Measurements from ENCODE around the gene LCE5A. TPM values are rescaled to one million over a fixed set of nuclear protein-coding genes. Genes with fewer than 3 reads are reported as not detected.
A peak's percentile ranks its signal among the peaks of the same experiment; 100 is the strongest.
"Not testable (repeated sequence)": the region's sequence is repeated elsewhere in the genome, so short reads cannot be mapped to it uniquely, and the experiment has no call there.

LCE5A gene
- total and polyA plus RNA-seq, 2 experiments from 2014 or later, result not detected

DNA sequence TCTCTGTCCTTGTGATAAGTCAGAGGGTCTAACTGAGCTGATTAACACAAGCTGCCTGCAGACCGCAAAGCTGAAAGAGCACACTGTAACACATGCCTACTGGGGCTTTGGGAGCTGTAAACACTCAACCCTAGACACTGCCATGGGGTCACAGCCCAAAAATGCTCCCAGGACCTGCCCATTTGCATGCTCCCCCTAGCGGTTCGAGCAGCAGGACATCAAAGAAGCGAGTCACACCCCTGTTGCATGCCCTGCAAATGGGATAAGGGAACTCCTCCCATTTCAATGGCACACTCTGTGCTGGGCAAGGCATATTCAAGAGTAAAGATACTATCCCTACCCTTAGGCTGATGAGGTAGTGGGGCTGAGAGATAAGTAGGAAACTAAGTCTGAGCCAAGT, 33.2 kb downstream of the LCE5A start:
- no peaks in the 10 kb centered on the region for H3K9me3 ChIP-seq (ENCODE audit: low read depth)
- TF ChIP-seq EZH2phosphoT487 (IDR thresholded peaks at IDR 0.05; ENCODE audit: insufficient read depth, low read depth), result no peak
- no peak for TF ChIP-seq EZH2 (IDR thresholded peaks at IDR 0.05; ENCODE audit: insufficient read depth, poor library complexity, severe bottlenecking)
- no peaks in the 10 kb centered on the region for H3K9me2 ChIP-seq (ENCODE audit: insufficient read depth)
- no peak overlapping the region for H3K4me2 ChIP-seq (ENCODE audit: unreplicated experiment)
- H3K4me1 ChIP-seq (ENCODE audit: insufficient read depth), result no peaks in the 10 kb centered on the region
- peak; percentile 39 for DNase-seq
- no peaks in the 10 kb centered on the region for H3K79me2 ChIP-seq (ENCODE audit: insufficient read depth)
- WGBS, 2 experiments (ENCODE audit: low coverage in 1 of 2, low lambda C conversion rate in 2 of 2, missing lambda C conversion rate in 2 of 2), result 23% methylated on average over 4 of the region's 4 CpGs
- H3K27me3 ChIP-seq (replicated peaks; ENCODE audit: insufficient read depth), result peaks cover 7% of the 10 kb centered on the region; the same call in 1 of the 2 replicates
- H4K20me1 ChIP-seq (ENCODE audit: insufficient read depth), result no peaks in the 10 kb centered on the region
- no peak overlapping the region for H3K9ac ChIP-seq
- H3K36me3 ChIP-seq (ENCODE audit: low read depth), result no peaks in the 10 kb centered on the region
- no peak overlapping the region for H2AFZ ChIP-seq
- H3K4me3 ChIP-seq, result no peak overlapping the region
- in situ Hi-C loops (cut with MboI), result no loop called here
- H3F3A ChIP-seq (ENCODE audit: insufficient read depth), result no peaks in the 10 kb centered on the region
- H3K27ac ChIP-seq, result no peak overlapping the region

DNA sequence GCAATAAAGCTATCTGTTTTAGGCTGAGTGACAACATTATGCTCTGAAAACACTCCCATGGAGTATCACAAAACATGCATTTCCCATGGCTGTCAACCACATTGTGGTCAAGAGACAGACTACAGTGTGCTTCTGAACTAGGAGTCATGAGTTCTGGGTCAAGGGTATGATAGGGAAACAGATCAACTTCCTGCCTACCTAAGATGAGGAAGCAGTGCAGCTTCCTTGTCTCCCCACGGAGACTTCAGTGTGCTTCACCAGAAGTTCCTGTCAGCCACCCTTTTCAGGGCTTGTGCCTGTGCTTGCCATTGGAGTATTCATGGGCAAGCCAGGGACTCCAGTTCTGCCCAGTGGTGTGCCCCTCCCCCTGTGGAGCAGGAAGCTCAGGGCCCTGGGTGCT, 36.1 kb downstream of the LCE5A start:
- no peaks in the 10 kb centered on the region for H3K9me3 ChIP-seq (ENCODE audit: low read depth)
- H3F3A ChIP-seq (ENCODE audit: insufficient read depth), result no peaks in the 10 kb centered on the region
- no peak overlapping the region for H3K9ac ChIP-seq
- no peaks in the 10 kb centered on the region for H3K36me3 ChIP-seq (ENCODE audit: low read depth)
- TF ChIP-seq EZH2phosphoT487 (IDR thresholded peaks at IDR 0.05; ENCODE audit: insufficient read depth, low read depth) (no peak), EZH2 (IDR thresholded peaks at IDR 0.05; ENCODE audit: insufficient read depth, poor library complexity, severe bottlenecking) (no peak)
- H3K27me3 ChIP-seq (replicated peaks; ENCODE audit: insufficient read depth), result 0 out of 2 replicates have a peak, but pooled peaks cover 5% of the 10 kb centered on the region
- H4K20me1 ChIP-seq (ENCODE audit: insufficient read depth), result no peaks in the 10 kb centered on the region
- no peak overlapping the region for H3K4me3 ChIP-seq
- no peak overlapping the region for H3K27ac ChIP-seq
- H3K4me2 ChIP-seq (ENCODE audit: unreplicated experiment), result no peak overlapping the region
- DNase-seq, result no peak
- 0 to 10% methylated on average over 1 of the region's 1 CpG for WGBS, 2 experiments (ENCODE audit: low coverage in 1 of 2, low lambda C conversion rate in 2 of 2, missing lambda C conversion rate in 2 of 2)
- no peaks in the 10 kb centered on the region for H3K9me2 ChIP-seq (ENCODE audit: insufficient read depth)
- no peak overlapping the region for H2AFZ ChIP-seq
- no peaks in the 10 kb centered on the region for H3K79me2 ChIP-seq (ENCODE audit: insufficient read depth)
- in situ Hi-C loops (cut with MboI), result no loop called here
- H3K4me1 ChIP-seq (ENCODE audit: insufficient read depth), result no peaks in the 10 kb centered on the region

DNA sequence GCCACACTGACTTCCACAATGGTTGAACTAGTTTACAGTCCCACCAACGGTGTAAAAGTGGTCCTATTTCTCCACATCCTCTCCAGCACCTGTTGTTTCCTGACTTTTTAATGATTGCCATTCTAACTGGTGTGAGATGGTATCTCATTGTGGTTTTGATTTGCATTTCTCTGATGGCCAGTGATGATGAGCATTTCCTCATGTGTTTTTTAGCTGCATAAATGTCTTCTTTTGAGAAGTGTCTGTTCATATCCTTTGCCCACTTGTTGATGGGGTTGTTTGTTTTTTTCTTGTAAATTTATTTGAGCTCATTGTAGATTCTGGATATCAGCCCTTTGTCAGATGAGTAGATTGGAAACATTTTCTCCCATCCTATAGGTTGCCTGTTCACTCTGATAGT, 37.8 kb downstream of the LCE5A start:
- H2AFZ ChIP-seq; H3K79me2 ChIP-seq (ENCODE audit: insufficient read depth); in situ Hi-C loops (cut with MboI); H3K9me2 ChIP-seq (ENCODE audit: insufficient read depth); H3K9me3 ChIP-seq (ENCODE audit: low read depth); H4K20me1 ChIP-seq (ENCODE audit: insufficient read depth); H3K27ac ChIP-seq; H3K4me3 ChIP-seq; H3K36me3 ChIP-seq (ENCODE audit: low read depth); H3K27me3 ChIP-seq (replicated peaks; ENCODE audit: insufficient read depth); H3K9ac ChIP-seq; H3K4me2 ChIP-seq (ENCODE audit: unreplicated experiment); H3K4me1 ChIP-seq (ENCODE audit: insufficient read depth); DNase-seq; H3F3A ChIP-seq (ENCODE audit: insufficient read depth): not testable (repeated sequence)
- WGBS, 2 experiments (ENCODE audit: low coverage in 1 of 2, low lambda C conversion rate in 2 of 2, missing lambda C conversion rate in 2 of 2), result 0 to 29% methylated on average over 1 of the region's 1 CpG

Other genes starting within 250 kb of the LCE5A start
- gene FLG, start 185.6 kb upstream of the LCE5A start, total RNA-seq (2014; rRNA removed; shearing (Covaris generic)), result 2.9 and 3.0 TPM in 2 replicates
- gene FLG, start 185.6 kb upstream of the LCE5A start, polyA plus RNA-seq (2016; fragmentation: Nextera tagmentation; extraction: Ambion mirVana), result 1.6 and 1.7 TPM in 2 replicates
- gene FLG2, start 150.8 kb upstream of the LCE5A start, total RNA-seq (2014; rRNA removed; shearing (Covaris generic)), result not detected in 2 replicates
- not detected in 2 replicates for gene FLG2, start 150.8 kb upstream of the LCE5A start, polyA plus RNA-seq (2016; fragmentation: Nextera tagmentation; extraction: Ambion mirVana)
- gene CRNN, start 96.5 kb upstream of the LCE5A start, total RNA-seq (2014; rRNA removed; shearing (Covaris generic)), result not detected in 2 replicates
- gene CRNN, start 96.5 kb upstream of the LCE5A start, polyA plus RNA-seq (2016; fragmentation: Nextera tagmentation; extraction: Ambion mirVana), result not detected in 2 replicates
- not detected in 2 replicates for gene CRCT1, start 3.7 kb downstream of the LCE5A start, total RNA-seq (2014; rRNA removed; shearing (Covaris generic))
- gene CRCT1, start 3.7 kb downstream of the LCE5A start, polyA plus RNA-seq (2016; fragmentation: Nextera tagmentation; extraction: Ambion mirVana), result not detected in 2 replicates
- gene LCE3E, start 56.0 kb downstream of the LCE5A start, total RNA-seq (2014; rRNA removed; shearing (Covaris generic)), result not detected in 2 replicates
- gene LCE3E, start 56.0 kb downstream of the LCE5A start, polyA plus RNA-seq (2016; fragmentation: Nextera tagmentation; extraction: Ambion mirVana), result not detected in 2 replicates
- gene LCE3D, start 69.7 kb downstream of the LCE5A start, total RNA-seq (2014; rRNA removed; shearing (Covaris generic)), result 0.51 TPM in 1 of 2 replicates, not detected in the other
- 0.33 and 1.0 TPM in 2 replicates for gene LCE3D, start 69.7 kb downstream of the LCE5A start, polyA plus RNA-seq (2016; fragmentation: Nextera tagmentation; extraction: Ambion mirVana)
- not detected in 2 replicates for gene LCE3C, start 89.4 kb downstream of the LCE5A start, total RNA-seq (2014; rRNA removed; shearing (Covaris generic))
- not detected in 2 replicates for gene LCE3C, start 89.4 kb downstream of the LCE5A start, polyA plus RNA-seq (2016; fragmentation: Nextera tagmentation; extraction: Ambion mirVana)
- not detected in 2 replicates for gene LCE3B, start 103.0 kb downstream of the LCE5A start, total RNA-seq (2014; rRNA removed; shearing (Covaris generic))
- gene LCE3B, start 103.0 kb downstream of the LCE5A start, polyA plus RNA-seq (2016; fragmentation: Nextera tagmentation; extraction: Ambion mirVana), result not detected in 2 replicates
- not detected in 2 replicates for gene LCE3A, start 112.3 kb downstream of the LCE5A start, total RNA-seq (2014; rRNA removed; shearing (Covaris generic))
- gene LCE3A, start 112.3 kb downstream of the LCE5A start, polyA plus RNA-seq (2016; fragmentation: Nextera tagmentation; extraction: Ambion mirVana), result 1.4 TPM in 1 of 2 replicates, not detected in the other
- gene LCE2D, start 152.6 kb downstream of the LCE5A start, total RNA-seq (2014; rRNA removed; shearing (Covaris generic)), result not detected in 2 replicates
- gene LCE2D, start 152.6 kb downstream of the LCE5A start, polyA plus RNA-seq (2016; fragmentation: Nextera tagmentation; extraction: Ambion mirVana), result not detected in 2 replicates
- gene LCE2C, start 164.5 kb downstream of the LCE5A start, total RNA-seq (2014; rRNA removed; shearing (Covaris generic)), result 3.2 TPM in 1 of 2 replicates, not detected in the other
- gene LCE2C, start 164.5 kb downstream of the LCE5A start, polyA plus RNA-seq (2016; fragmentation: Nextera tagmentation; extraction: Ambion mirVana), result 1.8 and 2.0 TPM in 2 replicates
- gene LCE2B, start 175.3 kb downstream of the LCE5A start, total RNA-seq (2014; rRNA removed; shearing (Covaris generic)), result not detected in 2 replicates
- gene LCE2B, start 175.3 kb downstream of the LCE5A start, polyA plus RNA-seq (2016; fragmentation: Nextera tagmentation; extraction: Ambion mirVana), result not detected in 2 replicates
- gene LCE2A, start 187.5 kb downstream of the LCE5A start, total RNA-seq (2014; rRNA removed; shearing (Covaris generic)), result 9.9 and 12.1 TPM in 2 replicates
- gene LCE2A, start 187.5 kb downstream of the LCE5A start, polyA plus RNA-seq (2016; fragmentation: Nextera tagmentation; extraction: Ambion mirVana), result 11.1 and 12.4 TPM in 2 replicates
- not detected in 2 replicates for gene LCE4A, start 197.4 kb downstream of the LCE5A start, total RNA-seq (2014; rRNA removed; shearing (Covaris generic))
- gene LCE4A, start 197.4 kb downstream of the LCE5A start, polyA plus RNA-seq (2016; fragmentation: Nextera tagmentation; extraction: Ambion mirVana), result 0.39 and 0.51 TPM in 2 replicates
- under 0.01 and 0.22 TPM in 2 replicates for gene KPRP, start 247.2 kb downstream of the LCE5A start, total RNA-seq (2014; rRNA removed; shearing (Covaris generic))
- gene KPRP, start 247.2 kb downstream of the LCE5A start, polyA plus RNA-seq (2016; fragmentation: Nextera tagmentation; extraction: Ambion mirVana), result 9.9 and 10.4 TPM in 2 replicates